ENCODE measurements around the gene SMAD1.

SMAD1 gene

DNA sequence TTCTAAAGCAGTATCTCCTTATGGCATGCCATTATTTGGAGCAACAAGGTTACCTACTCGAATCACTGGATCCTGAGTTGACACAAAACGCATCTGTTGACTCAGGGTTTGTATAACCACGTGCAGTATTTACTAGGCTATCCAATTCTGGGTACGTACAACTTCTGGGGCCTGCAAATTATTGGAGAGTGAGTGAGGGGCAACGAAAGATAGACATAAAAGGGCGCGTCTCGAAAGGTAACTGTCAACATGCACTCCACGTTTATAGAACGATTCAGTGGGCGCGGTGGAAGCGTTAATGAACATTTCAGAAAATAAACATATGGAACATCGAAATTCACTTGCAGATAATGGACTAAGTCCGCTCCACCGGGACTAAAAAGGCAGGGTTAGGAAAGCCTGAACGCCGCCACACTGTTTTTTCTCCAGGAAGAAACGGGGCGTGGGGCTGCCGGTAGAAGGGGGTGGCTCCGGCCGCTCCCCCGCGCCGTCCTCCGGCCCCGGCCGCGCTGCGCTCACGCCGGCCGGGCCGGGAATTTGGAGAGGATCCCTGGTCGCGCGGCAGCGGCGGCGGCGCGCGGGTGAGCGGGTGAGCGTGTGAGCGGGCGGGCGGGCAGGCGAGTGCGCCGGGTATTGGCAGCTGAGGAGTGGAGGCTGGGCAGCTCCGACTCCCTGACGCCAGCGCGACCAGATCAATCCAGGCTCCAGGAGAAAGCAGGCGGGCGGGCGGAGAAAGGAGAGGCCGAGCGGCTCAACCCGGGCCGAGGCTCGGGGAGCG is at the start of gene SMAD1:
Gene SMAD1 (plus strand): TSS at position 690 of the 778 bp plus-strand sequence. CDS start 32,761 bp downstream, outside the sequence.
- no peaks in the 10 kb centered on the region for H3K9me3 Mint-ChIP-seq
- peaks cover 21% of the 10 kb centered on the region for H3K27me3 Mint-ChIP-seq (ENCODE audit: low read depth)
- peaks cover 9% of the 10 kb centered on the region for H3K4me1 Mint-ChIP-seq (ENCODE audit: low read depth)
- peak; percentile 32 for DNase-seq (ENCODE audit: low spot score)
- peak within 1 kb of the TSS; percentile 79 for H3K4me3 Mint-ChIP-seq
- H3K36me3 Mint-ChIP-seq (ENCODE audit: low read depth): no peaks in the 10 kb centered on the region
- H3K27ac Mint-ChIP-seq: peak within 1 kb of the TSS; percentile 61

- no peaks in the 10 kb centered on the region for H3K9me3 Mint-ChIP-seq
- no peaks in the 10 kb centered on the region for H3K4me1 Mint-ChIP-seq (ENCODE audit: low read depth)
- H3K4me3 Mint-ChIP-seq: no peak overlapping the region
- H3K27ac Mint-ChIP-seq: no peak overlapping the region
- no peak for DNase-seq (ENCODE audit: low spot score)
- H3K36me3 Mint-ChIP-seq (ENCODE audit: low read depth): no peaks in the 10 kb centered on the region
- peaks cover 2% of the 10 kb centered on the region for H3K27me3 Mint-ChIP-seq (ENCODE audit: low read depth)
Measured at GRCh38 chr4:145433684-145434083, 48.0 kb upstream of the SMAD1 start.

GRCh38 chr4:145435646-145436045 is 46.0 kb upstream of the SMAD1 start:
- no peaks in the 10 kb centered on the region for H3K9me3 Mint-ChIP-seq
- no peak overlapping the region for H3K4me3 Mint-ChIP-seq
- no peaks in the 10 kb centered on the region for H3K27me3 Mint-ChIP-seq (ENCODE audit: low read depth)
- DNase-seq (ENCODE audit: low spot score): no peak
- no peak overlapping the region for H3K27ac Mint-ChIP-seq
- no peaks in the 10 kb centered on the region for H3K4me1 Mint-ChIP-seq (ENCODE audit: low read depth)
- no peaks in the 10 kb centered on the region for H3K36me3 Mint-ChIP-seq (ENCODE audit: low read depth)

DNA sequence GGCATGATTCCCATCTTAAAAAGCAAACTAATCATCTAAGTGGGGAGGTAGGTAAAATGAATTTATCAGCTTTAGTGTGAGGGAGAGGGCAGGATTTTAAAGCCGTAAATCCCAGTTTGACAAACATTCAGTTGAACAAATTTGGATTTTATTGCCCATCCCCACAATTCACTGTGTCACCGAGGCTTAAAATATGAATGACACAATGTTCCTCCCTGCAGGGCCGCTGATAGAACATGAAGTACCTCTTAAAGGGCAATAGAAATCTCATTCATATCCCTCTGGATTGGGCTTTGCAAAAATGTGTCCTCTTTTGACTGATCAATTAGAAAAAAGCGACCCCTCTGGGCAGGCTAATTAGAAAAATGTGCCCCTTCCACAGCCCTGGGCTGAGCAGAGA is 45.5 kb upstream of the SMAD1 start:
- H3K27me3 Mint-ChIP-seq (ENCODE audit: low read depth): no peaks in the 10 kb centered on the region
- no peaks in the 10 kb centered on the region for H3K36me3 Mint-ChIP-seq (ENCODE audit: low read depth)
- no peak for DNase-seq (ENCODE audit: low spot score)
- no peak overlapping the region for H3K27ac Mint-ChIP-seq
- no peak overlapping the region for H3K4me3 Mint-ChIP-seq
- no peaks in the 10 kb centered on the region for H3K4me1 Mint-ChIP-seq (ENCODE audit: low read depth)
- H3K9me3 Mint-ChIP-seq: no peaks in the 10 kb centered on the region

DNA sequence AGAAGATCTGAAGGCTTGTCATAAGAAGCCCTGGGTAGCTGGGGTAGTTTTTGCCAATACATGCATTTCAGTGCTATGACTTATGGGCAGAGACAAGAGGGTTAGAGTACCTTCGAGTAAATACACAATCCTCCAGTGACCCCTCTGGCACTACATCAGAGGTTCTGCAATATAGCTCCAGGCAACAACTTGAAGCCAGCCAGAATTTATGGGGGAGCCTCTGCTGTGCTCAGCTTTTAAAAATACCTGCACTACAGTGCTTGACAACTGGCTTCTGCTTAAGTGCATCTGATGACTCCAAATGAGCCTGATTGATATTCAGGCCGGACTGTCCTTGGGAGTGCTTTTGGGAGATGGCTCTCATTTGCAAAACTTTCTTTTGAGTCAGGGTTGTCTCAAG is 44.9 kb upstream of the SMAD1 start:
- no peaks in the 10 kb centered on the region for H3K27me3 Mint-ChIP-seq (ENCODE audit: low read depth)
- no peaks in the 10 kb centered on the region for H3K4me1 Mint-ChIP-seq (ENCODE audit: low read depth)
- DNase-seq (ENCODE audit: low spot score): no peak
- H3K27ac Mint-ChIP-seq: no peak overlapping the region
- H3K4me3 Mint-ChIP-seq: no peak overlapping the region
- no peaks in the 10 kb centered on the region for H3K9me3 Mint-ChIP-seq
- H3K36me3 Mint-ChIP-seq (ENCODE audit: low read depth): no peaks in the 10 kb centered on the region

GRCh38 chr4:145437466-145437865 is 44.2 kb upstream of the SMAD1 start:
- Mint-ChIP-seq H3K9me3 (no peaks in the 10 kb centered on the region), H3K36me3 (ENCODE audit: low read depth) (no peaks in the 10 kb centered on the region), H3K27me3 (ENCODE audit: low read depth) (no peaks in the 10 kb centered on the region), H3K4me3 (no peak overlapping the region), H3K27ac (no peak overlapping the region), H3K4me1 (ENCODE audit: low read depth) (no peaks in the 10 kb centered on the region)
- DNase-seq (ENCODE audit: low spot score): no peak

DNA sequence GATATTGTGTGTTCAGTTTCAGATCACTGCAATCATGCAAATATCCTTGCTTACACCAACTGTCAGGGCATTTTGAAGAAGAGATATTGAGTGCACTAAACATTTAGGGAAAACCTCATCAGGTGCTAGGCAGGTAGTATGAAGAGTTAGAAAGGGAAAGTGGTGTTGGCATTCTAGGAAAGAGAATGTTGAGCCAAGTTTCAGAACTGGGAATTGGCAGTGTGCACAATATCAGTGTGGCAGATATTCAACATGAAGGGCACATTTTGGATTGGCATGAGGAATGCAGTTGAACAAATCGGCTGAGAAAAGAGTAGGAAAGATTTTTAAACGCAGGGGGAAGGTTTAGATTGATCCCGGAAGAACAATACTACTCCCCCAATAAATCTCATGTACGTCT is 43.4 kb upstream of the SMAD1 start:
- Mint-ChIP-seq H3K4me1 (ENCODE audit: low read depth) (no peaks in the 10 kb centered on the region), H3K27me3 (ENCODE audit: low read depth) (no peaks in the 10 kb centered on the region), H3K27ac (no peak overlapping the region), H3K4me3 (no peak overlapping the region), H3K36me3 (ENCODE audit: low read depth) (no peaks in the 10 kb centered on the region), H3K9me3 (no peaks in the 10 kb centered on the region)
- no peak for DNase-seq (ENCODE audit: low spot score)

DNA sequence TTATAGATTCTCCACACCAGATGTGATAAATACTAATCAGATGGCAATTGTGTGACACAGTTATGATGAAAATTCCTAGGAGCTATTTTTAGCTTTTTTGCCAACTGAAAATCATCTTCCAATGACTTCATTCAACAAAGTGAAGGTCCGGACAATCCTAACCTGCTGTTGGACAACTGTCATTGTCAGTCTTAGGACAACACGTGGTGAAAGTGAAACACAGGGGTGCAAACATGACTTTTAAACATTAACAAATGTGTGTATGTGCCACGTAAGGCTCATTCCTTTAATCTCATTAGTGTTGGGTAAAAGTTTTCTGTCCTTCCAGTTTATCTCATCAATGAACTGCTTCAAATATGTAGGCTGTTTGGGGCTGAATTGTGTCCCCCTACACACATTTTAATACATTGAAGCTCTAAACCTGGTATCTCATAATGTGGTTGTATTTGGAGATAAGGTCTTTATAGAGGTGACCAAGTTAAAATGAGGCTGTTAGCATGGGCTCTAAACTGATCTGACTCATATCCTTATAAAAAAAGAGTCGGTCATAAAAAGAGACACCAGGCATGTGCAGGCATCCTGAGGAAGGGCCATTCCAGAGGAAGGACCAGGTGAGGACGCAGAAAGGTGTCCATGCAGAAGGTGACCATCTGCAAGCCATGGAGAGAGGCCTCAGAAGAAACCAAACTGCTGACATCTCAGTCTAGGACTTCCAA is 41.2 kb upstream of the SMAD1 start:
- Mint-ChIP-seq H3K4me1 (ENCODE audit: low read depth) (no peaks in the 10 kb centered on the region), H3K36me3 (ENCODE audit: low read depth) (no peaks in the 10 kb centered on the region), H3K27me3 (ENCODE audit: low read depth) (peaks cover 2% of the 10 kb centered on the region), H3K9me3 (no peaks in the 10 kb centered on the region), H3K27ac (no peak overlapping the region), H3K4me3 (no peak overlapping the region)
- DNase-seq (ENCODE audit: low spot score): no peak

DNA sequence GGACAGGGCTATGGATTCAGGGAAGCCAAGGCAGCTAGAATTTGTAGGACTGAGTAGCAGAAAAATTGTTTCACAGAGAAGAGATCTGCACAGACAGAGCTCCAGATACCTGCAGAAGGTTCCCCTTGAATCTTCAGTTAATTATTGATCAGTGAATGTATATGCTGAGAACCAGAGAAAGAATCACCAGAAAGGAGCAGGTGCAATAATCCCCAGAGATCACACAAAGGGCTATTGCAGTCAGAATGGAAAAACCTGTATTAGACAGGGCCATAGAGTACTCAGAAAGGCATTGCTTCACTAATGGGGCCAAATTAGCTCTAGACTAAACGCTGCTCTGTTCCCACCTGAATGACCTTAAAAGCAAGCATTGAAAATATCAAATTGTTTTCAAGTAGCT is 35.5 kb upstream of the SMAD1 start:
- Mint-ChIP-seq H3K36me3 (ENCODE audit: low read depth) (no peaks in the 10 kb centered on the region), H3K27ac (no peak overlapping the region), H3K9me3 (no peaks in the 10 kb centered on the region), H3K27me3 (ENCODE audit: low read depth) (peaks cover 10% of the 10 kb centered on the region), H3K4me1 (ENCODE audit: low read depth) (no peaks in the 10 kb centered on the region), H3K4me3 (no peak overlapping the region)
- DNase-seq (ENCODE audit: low spot score): no peak

DNA sequence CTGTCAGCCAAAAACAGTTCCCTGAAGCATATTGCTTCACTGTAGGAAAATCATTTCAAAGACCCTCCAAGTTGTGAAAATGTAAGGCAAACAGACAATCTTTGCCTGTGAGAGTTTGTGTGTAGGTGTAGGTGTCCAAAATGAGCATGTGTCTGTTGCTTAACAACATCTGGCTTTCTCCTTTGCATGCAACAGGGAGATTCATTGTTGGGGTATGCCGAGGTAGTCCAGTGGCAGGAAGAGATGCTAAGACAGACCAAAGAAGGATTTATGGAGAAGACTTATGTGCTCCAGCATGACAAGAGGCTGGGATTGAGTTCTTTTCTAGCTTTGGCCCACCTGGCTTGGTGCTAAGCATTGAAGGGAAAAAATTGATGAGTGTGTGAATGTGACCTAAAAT is 29.8 kb upstream of the SMAD1 start:
- no peak overlapping the region for H3K27ac Mint-ChIP-seq
- no peak overlapping the region for H3K4me3 Mint-ChIP-seq
- no peaks in the 10 kb centered on the region for H3K9me3 Mint-ChIP-seq
- H3K36me3 Mint-ChIP-seq (ENCODE audit: low read depth): no peaks in the 10 kb centered on the region
- no peaks in the 10 kb centered on the region for H3K4me1 Mint-ChIP-seq (ENCODE audit: low read depth)
- peaks cover 5% of the 10 kb centered on the region for H3K27me3 Mint-ChIP-seq (ENCODE audit: low read depth)
- DNase-seq (ENCODE audit: low spot score): no peak

- Mint-ChIP-seq H3K9me3 (no peaks in the 10 kb centered on the region), H3K4me3 (no peak overlapping the region), H3K27me3 (ENCODE audit: low read depth) (peaks cover 5% of the 10 kb centered on the region)
Measured at GRCh38 chr4:145452447-145453162, 29.0 kb upstream of the SMAD1 start.

GRCh38 chr4:145453163-145453520 is 28.5 kb upstream of the SMAD1 start:
- no peaks in the 10 kb centered on the region for H3K36me3 Mint-ChIP-seq (ENCODE audit: low read depth)
- H3K4me1 Mint-ChIP-seq (ENCODE audit: low read depth): no peaks in the 10 kb centered on the region
- H3K4me3 Mint-ChIP-seq: no peak overlapping the region
- peaks cover 5% of the 10 kb centered on the region for H3K27me3 Mint-ChIP-seq (ENCODE audit: low read depth)
- no peaks in the 10 kb centered on the region for H3K9me3 Mint-ChIP-seq
- no peak overlapping the region for H3K27ac Mint-ChIP-seq
- no peak for DNase-seq (ENCODE audit: low spot score)

More at GRCh38 chr4:145452447-145453162, 29.0 kb upstream of the SMAD1 start:
- Mint-ChIP-seq H3K4me1 (ENCODE audit: low read depth) (no peaks in the 10 kb centered on the region), H3K36me3 (ENCODE audit: low read depth) (no peaks in the 10 kb centered on the region), H3K27ac (no peak overlapping the region)
- no peak for DNase-seq (ENCODE audit: low spot score)

- Mint-ChIP-seq H3K4me3 (no peak overlapping the region), H3K4me1 (ENCODE audit: low read depth) (no peaks in the 10 kb centered on the region), H3K36me3 (ENCODE audit: low read depth) (no peaks in the 10 kb centered on the region), H3K27ac (no peak overlapping the region), H3K27me3 (ENCODE audit: low read depth) (peaks cover 4% of the 10 kb centered on the region), H3K9me3 (peaks cover 10% of the 10 kb centered on the region)
- DNase-seq (ENCODE audit: low spot score): no peak
Measured at GRCh38 chr4:145473203-145473602, 8.4 kb upstream of the SMAD1 start.

- Mint-ChIP-seq H3K4me1 (ENCODE audit: low read depth) (peaks cover 9% of the 10 kb centered on the region), H3K27me3 (ENCODE audit: low read depth) (peaks cover 23% of the 10 kb centered on the region), H3K4me3 (peak overlapping the region; percentile 79), H3K36me3 (ENCODE audit: low read depth) (no peaks in the 10 kb centered on the region), H3K9me3 (no peaks in the 10 kb centered on the region), H3K27ac (no peak overlapping the region)
- no peak for DNase-seq (ENCODE audit: low spot score)
Measured at GRCh38 chr4:145480257-145480656, 1.4 kb upstream of the SMAD1 start.

Measured in T-helper 2 cell treated with Interferon-gamma antibody and Interleukin-4, amounts not matched to agents 5 μg/mL and 100 μg/mL, for 36 hours (primary cell).